Stimulated activated CD4-positive, alpha-beta T cell treated with anti-CD3 and anti-CD28 coated beads, Interleukin-15, amount 100 ng/mL, for 24 hours (primary cell): ENCODE data around the gene TMEM127.
"Not testable (repeated sequence)": the region's sequence is repeated elsewhere in the genome, so short reads cannot be mapped to it uniquely, and the experiment has no call there.

Experiments
- DNase-seq: peaks from one replicate; pipeline ENCODE4 v3.0.0-alpha.2; 2020

TMEM127 gene

DNA sequence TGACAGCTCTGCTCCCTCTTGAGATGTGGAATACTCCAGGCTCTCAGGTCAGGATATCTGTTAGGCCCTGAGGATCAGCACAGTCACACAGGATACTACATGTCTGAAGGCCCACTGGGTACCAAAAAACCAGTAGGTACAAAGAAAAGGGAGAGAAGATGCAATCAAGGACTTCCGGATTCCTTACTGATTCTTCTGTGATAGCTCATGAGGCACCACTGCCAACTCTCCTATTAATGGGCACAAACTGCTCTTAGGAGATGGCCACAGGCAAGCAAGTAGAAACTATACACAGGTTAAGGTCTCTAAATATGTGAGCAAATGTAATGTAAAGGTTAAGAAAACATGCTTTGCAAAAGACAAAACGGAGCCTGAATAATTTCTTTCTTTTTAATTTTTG, 3.5 kb downstream of the TMEM127 start:
- DNase-seq: no peak

DNA sequence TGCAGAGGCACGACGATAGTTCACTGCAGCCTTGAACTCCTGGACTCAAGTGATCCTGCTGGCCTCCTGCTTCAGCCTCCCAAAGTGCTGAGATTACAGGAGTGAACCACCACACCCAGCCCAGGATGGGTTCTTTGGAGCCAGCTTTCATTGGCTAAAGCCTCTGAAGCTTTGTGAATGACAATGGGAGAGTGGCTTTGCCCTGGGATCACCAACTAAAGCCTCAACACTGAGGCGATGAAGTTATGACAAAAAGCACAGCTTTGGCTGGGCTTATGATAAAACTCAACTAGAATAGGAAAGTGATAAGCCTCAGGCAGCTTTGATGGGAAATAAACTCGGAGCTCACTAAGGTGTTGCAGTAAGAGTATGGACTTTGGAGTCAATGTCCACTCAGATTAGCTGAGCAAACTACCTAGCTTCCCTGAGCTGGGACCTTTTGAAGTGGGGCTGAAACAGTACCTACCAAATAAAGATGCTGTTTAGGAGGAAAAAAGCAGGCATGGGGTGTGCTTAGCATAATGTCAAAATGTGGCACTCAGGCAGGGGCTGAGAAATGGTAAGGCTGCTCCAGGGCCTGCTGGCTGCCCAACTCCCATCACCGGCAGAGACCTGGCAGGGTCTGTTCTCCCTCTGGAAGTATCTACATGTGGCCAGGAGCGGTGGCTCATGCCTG, 4.3 kb downstream of the TMEM127 start:
- no peak for DNase-seq

DNA sequence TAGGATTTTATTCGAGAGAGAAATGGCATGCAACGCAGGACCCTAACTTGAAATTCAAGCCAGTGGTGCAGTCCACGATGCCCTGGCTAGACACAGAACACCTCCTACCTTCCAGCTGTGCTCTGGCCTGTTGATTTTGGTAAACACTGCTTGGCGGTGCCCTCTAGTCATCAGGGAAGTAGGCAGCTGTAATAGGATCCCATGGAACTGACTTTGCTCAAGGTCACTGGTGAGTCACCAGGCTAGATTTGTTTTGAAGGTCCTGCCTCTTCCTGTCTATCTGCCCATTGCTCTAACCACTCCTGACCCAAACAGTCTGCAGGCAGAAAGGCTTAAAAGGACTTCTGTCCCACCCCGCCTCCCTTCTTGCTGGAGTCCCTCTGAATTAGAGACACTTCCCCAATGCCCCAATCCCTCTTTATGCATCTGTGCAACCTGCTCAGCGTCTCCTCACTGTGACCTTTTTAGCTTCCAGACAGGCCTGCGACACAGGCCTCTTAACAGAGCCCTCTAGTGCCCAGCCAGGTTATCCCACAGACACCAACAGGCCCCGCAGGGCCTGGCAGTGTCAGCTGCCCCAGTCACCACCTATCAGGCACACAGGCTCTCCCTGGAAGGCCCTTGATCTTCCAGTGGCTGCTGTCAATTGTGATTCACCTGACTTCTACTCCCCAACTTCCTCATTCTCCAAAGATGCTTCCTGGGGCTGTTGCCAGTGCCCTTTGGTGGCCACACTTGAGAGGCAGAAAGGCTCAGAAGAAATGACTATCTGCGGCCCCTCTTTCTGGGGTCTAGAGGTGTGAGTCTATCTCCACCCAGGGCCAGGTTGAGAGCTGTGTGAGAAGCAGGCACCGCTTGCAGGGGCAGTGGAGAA, 5.2 kb downstream of the TMEM127 start:
- peak; percentile 44 for DNase-seq

DNA sequence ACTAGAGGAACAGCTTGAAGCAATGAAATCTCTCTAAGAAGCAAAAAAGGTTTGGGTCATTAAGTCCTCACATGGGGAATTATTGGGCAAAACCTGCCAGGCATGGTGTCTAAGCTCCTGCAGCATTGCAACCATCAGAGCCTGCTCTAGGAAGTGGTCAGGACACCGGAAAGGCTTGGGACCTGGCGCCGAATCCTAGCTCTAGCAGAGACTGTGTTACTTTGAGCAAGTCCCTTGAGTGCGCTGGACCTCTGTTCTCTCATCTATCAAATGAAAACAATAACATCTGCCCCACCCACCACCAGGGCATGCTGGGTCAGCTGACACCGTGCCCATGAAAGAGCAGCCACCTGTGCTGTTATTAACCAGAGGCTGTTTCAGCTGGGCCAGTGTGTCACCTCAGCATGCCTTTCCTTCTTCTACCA, 6.3 kb downstream of the TMEM127 start:
- DNase-seq: no peak

DNA sequence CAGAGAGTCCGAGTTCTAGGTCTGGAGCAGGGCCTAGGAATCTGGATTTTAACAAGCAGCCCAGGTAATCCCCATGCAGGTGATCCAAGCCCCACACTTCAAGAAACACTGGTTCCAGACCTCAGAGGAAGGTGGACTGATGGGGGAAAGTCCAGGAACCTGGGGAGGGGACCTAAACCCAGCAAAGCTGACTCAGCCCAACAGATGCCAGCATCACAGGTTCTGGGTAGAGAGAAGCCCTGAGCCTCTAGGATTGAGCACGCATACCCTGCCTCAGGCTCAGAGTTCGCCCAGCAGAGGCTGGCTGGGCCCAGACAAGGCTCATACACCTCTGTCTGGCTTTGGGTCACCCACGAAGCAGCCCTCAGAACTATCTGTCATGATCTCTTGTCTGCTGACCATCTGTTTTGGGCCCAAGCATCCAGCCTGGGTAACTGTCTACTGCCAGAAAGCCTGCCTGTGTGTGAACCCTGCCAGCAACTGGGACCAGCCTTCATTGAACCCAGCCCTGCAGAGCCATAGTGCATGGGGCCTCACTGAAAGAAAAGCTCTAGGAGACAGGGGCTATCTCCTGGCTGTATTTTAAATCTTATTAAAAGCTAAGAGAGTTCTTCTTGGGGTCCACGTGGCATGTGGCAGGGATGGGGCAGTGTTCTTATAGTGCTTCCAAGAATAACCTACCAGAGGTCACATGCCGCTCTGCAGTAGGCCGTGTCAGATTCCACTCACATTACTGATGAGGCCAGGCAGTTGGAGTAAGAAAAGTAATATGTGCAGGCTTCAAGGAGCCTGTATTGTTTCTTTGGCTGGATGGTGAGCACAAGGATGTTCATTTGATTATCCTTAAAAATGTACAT, 7.4 kb downstream of the TMEM127 start:
- DNase-seq: no peak

DNA sequence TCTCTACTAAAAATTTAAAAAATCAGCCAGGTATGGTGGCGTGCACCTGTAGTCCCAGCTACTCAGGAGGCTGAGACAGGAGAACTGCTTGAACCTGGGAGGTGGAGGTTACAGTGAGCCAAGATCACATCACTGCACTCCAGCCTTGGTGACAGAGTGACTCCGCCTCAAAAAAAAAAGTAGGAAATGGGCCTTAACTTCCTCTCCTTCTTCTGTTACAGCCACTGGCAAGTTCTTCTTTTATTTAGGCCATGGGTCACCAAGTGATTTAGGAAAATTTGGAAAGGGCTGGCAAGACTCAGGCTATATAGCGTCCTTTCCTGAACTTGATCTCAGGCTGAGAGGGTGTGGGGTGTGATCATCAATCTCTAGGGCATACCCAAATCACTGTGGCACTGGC, 8.1 kb downstream of the TMEM127 start:
- not testable (repeated sequence) for DNase-seq

DNA sequence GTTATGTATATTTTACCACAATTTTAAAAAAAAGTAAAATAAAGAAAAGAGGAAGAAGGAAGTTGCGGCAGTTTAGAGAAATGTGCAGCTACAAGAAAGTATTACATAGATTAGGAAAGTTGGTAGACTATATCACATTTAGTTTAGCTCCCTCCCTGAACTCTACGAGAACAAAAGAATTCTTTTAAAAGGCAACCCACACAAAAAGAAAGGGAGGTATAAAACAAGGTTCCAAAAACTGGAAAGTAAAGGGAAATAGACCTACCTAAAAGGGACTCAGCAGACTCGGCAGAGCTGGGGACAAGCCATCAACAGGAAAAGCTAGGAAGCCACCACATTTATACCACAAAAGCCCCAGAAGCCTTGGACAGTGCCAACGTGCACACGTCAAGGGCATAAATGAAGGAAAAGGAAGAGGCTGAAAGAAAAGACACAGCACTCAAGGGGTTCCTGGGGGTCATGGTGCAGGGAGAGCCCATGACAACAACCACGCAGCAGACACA, 9.1 kb downstream of the TMEM127 start:
- DNase-seq: no peak

DNA sequence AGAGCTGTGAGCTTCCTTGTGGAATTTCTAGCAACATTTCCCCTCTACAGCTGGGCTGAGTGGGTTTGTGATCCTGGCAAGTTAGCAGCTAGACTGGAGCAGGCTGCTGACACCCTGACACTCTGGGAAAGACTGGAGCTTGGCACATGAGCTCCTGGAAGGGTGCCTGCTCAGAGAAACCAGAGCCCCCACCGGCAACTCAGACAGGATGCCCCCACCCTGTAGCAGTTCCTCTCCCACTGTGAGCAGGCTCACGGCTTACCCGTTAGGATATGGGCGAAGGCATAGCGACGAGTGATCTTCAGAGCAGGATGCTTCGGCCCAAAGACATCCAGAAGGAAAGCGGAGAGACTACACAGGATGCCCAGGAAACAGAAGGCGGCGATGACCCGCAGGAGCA, 11.2 kb downstream of the TMEM127 start:
- DNase-seq: no peak

DNA sequence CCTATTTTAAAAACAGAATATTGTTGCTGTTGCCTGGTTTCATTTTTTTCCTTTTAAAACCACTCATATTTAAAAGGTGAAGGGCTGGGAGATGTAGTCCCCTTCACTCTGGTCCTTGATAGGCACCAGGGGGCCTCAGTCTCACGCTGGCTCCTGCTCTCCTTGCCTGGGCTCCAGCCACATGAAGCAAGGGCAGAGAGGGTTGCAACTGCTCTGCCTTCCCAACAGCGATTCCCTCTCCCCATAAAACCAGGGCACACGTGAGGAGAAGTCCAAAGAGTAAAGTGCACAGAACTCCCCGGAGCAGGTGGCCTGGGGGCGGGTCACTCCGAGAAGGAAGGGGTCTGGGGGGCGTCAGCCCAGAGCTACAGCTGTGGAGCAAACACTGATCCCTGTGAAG, 12.8 kb downstream of the TMEM127 start:
- no peak for DNase-seq

DNA sequence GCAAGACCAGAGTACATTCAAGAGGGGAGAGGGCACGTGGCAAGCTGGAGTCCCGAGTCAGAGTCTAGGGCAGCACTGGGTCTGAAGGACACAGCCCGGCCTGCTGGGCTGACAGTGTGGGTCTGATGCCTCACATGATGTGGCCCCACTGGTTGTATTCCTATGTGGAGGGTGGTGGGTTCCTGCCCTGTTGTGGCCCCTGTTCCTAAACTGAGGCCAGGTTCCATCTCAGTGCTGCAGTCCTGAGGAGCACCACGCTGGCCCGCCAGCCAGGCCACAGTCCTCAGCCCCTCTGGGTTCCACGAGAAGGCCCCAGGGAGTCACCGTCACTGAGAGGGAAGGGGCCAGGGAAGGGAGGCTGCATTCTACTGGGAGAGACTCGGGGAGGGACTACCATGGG, 13.3 kb downstream of the TMEM127 start:
- DNase-seq: no peak

DNA sequence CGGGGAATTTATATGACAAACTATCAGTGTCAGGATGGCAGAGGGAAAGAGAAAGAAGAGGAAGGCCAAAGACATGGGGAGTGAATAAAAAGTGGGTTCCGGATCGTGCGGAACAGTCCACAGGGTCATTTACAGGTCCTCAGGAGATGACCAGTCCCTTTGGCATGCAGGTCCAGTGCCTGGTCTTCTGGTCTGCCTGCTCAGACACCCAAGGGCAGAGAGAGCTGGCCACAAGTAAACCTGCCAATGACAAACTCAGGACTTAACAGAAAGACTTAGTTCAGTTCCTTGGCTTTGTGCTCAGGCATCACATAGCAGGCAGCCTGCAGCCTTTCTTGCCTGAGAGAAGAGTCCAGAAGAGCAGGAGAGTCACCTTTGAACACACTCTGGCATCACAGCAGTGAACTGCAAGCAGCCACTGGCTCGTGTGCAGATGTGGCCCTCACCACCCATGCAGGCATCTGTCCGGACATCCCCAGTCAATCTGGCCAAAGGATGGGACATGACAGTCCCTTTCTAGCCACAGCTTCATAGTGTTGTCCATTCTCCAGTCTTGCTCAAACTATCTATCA, 14.0 kb downstream of the TMEM127 start:
- no peak for DNase-seq

DNA sequence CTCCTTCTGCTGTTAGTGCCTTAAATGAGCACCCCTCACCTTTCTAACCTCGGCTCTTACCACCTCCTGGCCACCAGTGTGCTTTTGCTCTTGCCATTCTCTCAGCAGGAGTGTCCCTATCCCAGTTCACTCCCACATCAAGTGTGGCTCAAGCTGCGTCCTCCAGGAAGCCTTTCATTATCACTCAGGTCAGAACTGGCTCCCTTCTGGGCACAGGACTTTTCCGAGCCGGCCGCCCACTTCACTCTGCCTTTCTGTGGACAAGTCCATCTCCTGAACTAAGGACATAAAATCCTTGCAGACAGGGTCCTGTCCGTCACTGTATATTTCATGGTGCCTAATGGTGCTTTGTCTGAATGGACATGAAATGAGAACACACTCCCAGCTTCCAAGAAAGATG, 15.6 kb downstream of the TMEM127 start:
- no peak for DNase-seq

DNA sequence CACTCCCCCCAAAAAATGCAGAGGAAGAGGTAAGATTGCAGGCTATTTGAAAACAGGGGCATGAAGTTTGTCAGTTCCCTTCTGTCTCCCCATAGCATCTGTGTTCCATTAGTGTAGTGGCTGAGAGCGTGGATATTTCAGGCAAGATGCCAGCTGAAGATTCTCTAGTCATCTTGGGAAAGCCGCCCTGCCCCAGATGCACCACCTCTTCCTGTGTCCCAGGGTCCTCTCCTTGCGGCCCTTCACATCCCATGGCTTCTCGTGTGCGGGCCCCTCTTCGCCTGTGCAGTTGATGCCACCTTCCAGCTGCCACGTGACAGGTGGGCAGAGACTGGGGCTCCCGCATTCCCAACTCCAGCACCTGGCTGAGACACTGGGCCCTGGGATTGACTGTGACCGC, 16.1 kb downstream of the TMEM127 start:
- DNase-seq: no peak

DNA sequence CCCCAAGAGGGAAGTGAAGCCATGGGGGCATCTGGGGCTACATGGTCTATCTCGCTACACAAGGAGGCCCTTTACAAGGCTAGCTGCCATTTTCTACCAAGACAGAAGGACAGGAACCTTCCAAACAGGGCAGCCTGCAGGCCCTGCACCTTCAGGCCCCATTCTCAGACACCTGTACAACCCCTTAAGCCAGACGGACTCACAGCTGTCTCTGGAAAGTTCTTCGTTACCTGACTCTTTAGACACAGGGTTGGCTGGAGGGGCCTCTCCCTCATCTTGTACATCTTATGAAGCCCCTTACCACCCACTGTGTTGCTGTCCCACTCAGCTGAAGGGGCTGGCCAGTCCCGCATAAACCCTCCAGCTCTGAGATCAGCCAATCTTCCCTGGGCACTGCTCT, 17.2 kb downstream of the TMEM127 start:
- no peak for DNase-seq

DNA sequence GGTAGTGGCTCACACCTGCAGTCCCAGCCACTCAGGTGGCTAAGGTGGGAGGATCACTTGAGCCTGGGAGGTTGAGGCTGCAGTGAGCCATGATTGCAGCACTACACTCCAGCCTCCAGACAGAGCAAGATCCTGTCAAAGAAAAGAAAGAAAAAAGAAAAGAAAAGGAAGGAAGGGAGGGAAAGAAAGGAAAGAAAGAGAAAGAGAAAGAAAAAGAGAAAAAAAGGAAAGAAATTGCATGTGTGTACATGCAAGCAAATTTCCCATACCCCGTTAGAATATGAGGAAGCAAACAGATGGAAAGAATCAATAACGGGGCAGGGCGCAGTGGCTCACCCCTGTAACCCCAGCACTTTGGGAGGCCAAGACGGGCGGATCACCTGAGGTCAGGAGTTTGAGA, 17.9 kb downstream of the TMEM127 start:
- DNase-seq: no peak

DNA sequence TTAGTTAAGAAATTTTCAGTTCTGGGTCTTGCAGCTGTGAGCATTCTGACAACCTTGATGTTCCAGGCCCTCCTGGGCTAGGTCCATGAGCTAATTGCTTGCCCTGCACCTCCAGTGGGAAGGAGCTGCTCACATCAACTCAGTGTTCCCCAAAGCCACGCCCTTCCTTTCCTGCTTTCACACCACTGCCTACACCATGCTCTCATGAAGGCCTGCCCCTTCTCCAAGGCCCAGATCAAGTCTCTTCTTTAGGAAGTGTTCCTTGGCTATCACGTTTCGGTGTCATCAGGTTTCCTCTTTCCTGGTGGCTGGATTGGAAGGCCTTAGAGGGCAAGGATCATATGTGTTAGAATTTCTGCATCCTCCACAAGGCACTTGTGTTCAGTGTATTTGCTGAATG, 18.8 kb downstream of the TMEM127 start:
- DNase-seq: no peak

DNA sequence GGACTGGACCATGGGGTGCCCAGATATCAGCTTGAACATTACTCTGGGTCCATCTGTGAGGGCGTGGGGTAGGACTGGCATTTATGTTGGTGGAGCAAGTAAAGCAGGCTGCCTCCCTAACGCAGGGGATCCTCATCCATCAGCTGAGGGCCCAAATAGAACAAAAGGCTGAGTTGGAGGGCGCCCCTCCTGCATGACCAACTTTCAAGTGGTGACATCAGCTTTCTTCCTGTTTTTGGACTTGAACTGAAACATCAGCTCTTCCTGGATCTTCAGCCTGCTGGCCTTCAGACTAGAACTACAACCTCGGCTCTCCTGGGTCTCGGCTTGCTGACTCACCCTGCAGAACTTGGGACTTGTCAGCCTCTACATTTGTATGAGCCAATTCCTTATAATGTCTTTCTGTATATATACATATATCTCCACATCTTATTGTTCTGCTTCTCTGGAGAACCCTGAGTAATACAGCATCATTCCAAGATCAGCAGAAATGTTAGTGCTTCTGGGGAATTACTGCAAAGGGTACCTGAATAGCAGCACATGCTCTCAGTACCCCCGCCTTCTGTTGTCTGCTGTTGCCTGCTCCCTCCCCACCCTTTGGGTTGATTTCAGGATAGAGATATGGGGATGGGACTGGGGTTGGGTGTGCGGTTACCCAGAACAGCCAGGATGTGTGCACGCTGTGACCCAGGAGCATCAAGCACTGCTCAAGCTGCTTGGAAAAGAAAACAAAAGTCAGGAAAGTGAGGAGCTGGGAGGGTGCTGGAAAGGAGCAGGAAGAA, 20.0 kb downstream of the TMEM127 start:
- DNase-seq: no peak

DNA sequence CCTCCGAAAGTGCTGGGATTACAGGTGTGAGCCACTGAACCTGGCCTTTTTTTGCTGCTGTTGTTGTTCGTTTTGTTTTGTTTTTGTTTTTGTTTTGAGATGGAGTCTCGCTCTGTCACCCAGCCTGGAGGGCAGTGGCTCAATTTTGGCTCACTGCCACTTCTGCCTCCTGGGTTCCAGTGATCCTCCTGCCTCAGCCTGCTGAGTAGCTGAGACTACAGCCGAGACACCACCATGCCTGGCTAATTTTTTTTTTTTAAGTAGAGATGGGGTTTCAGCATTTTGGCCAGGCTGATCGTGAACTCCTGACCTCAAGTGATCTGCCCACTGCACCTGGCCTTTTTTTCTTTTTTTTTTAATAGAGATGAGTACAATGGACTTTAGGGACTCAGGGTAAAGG, 22.0 kb downstream of the TMEM127 start:
- no peak for DNase-seq

DNA sequence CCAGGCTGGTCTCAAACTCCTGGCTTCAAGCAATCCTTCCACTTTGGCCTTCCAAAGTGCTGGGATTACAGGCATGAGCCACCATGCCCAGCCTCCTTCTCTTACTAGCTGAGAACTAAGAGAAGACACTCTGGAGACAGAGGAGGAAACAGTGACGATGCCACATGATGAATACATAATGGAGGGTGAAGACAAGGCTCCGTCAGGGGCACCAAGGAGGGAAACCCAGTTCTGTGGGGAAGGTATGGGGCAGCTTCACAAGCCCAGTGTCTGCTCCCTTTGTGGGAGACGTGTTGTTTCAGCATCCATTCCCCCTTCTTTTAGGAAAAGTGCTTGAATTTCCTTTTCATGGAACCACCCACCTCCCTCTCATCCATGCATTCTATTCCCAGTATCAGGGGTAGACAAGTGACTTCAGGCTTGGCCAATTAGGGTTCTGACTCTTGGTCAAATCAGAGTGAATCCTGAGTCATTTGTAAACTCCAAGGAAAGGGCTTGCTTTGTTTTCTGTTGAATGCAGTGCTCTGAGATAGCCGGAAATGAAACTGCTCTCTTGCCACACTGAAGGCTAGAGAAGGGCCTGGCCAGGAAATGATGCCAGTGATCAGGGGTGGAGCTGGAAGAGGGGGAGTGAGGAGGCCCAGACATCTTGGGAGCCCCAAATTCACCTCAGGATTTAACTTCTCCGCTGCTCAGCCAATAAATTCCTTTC, 23.7 kb downstream of the TMEM127 start:
- peak; percentile 75 for DNase-seq

DNA sequence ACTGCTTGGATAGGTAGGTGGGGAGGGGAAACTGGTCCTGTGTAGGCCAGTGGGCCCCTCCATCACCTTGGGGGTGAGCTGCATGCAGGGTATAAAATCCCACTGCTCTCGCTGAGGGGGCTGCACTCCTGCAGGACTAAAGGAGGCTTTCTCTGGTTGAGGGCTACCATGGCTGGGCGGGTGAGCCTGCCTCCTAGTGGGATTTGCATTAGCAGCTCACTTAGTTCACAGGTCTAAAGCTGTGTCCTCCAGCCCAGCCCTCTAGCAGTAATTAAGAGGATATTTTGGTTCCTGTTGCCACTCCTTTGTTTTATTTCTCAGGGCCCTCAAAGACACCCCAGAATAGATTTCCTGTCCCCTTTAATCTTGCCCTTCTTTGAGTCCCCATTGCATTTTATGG, 24.6 kb downstream of the TMEM127 start:
- no peak for DNase-seq

DNA sequence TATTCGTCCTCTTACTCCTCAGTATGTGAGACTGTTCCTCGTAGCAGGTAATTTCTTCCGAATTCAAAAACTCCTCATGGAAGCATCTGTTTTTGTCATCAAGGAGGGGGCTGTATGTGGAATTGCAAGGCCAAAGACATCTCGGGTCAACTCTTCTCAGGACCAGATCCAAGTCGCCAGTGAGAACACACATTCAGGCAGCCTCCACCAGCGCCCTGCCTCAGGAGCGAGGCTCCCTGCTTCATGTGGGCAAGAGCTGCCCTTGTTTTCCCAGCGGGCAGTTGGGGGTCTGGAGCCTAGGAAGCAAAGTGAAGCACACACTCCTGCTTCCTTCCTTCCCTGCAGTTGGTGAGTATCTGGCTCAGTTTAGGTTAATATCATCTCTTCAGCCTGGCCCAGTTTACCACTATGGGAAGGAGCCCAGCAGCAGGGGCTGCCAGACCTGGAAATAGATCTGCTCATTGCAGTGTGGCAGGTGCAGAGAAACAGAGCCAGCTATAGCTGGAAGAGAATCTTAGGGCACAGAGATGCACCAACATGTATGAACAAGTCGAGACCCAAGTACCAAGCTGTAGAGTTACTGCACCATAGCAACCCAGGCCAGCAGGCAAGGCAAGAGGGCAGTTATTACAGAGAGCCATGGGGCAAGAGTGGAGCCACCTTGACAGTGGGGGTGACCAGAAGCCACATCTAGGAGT, 25.3 kb downstream of the TMEM127 start:
- DNase-seq: no peak
